HG02884 (cell line): ENCODE measurements around the gene VEGFB.

Experiments used
- ATAC-seq: cut with Tn5 transposase; IDR thresholded peaks from one replicate; pipeline ENCODE4 v1.9.1; 2021; ENCODE audit warnings: mild to moderate bottlenecking, moderate library complexity; ENCODE audit not compliant: unreplicated experiment

Gene VEGFB

DNA sequence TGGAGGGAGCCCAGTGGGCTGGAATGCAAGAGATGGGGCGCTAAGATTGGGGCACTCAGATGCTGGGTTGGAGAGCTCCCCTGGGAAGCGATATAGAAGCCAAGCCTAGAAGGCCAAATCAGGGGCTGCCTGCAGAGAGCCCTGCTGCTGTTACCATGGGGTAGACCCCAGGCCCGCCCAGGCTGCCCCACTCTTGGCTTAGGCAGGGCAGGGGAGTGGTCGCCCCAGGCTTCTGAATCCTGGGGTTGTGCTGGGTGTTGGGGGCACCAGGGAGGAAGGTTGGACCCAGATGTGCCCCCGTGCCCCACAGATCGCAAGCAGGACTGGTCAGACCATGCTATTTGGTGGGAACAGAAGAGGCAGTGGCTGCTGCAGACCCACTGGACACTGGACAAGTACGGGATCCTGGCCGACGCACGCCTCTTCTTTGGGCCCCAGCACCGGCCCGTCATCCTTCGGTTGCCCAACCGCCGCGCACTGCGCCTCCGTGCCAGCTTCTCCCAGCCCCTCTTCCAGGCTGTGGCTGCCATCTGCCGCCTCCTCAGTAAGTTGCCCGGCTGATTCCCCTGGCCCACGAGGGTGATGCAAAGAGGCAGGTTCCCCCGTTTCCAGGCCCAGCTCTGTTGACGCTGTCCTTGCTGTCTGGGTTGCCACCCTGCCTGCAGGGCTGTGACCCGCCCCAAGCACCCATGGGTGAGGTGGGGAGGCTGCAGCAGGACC lies 23.9 kb upstream of the VEGFB start:
- ATAC-seq: no peak

DNA sequence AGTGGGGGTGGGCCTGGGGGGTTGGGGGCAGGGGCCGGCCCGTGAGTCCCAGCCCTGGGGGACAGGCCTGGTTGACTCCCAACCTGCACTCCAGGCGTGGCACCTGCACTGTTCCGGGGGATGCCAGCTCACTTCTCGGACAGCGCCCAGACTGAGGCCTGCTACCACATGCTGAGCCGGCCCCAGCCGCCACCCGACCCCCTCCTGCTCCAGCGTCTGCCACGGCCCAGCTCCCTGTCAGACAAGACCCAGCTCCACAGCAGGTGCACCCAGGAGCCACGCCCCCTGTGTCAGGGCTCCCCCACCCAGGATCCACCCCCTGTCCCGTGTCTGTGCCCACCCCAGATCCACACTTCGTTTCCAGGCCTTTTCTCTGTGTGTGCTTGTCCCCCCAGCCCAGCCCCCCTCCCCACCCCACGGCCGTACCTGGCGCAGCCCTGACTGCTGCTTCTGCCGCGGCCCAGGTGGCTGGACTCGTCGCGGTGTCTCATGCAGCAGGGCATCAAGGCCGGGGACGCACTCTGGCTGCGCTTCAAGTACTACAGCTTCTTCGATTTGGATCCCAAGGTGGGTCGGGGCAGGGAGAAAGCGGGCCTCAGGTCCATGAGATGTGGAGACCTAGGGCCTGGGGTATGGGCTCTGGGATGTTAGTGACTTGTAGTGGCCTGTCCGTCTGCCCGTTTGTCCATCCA lies 23.1 kb upstream of the VEGFB start:
- no peak for ATAC-seq

DNA sequence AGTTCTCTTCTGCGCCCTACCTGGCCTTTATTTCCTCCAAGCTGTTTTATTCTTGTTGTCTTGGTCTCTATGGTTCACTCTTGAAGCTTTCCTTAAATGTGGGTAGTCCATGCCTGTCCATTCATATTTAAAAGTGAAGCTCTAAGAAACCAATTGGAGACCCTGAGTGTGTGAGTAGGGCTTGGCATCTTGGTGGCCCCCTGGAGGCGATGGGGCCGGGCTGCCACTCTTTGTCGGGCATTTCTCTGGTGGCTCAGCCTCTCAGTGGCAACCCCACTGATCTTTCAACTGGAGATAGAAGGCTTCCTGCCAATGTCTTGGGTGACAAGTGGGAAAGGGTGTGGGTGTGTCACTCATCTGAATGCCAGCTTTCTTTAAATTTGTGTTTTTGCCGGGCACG lies 17.5 kb upstream of the VEGFB start:
- ATAC-seq: no peak

DNA sequence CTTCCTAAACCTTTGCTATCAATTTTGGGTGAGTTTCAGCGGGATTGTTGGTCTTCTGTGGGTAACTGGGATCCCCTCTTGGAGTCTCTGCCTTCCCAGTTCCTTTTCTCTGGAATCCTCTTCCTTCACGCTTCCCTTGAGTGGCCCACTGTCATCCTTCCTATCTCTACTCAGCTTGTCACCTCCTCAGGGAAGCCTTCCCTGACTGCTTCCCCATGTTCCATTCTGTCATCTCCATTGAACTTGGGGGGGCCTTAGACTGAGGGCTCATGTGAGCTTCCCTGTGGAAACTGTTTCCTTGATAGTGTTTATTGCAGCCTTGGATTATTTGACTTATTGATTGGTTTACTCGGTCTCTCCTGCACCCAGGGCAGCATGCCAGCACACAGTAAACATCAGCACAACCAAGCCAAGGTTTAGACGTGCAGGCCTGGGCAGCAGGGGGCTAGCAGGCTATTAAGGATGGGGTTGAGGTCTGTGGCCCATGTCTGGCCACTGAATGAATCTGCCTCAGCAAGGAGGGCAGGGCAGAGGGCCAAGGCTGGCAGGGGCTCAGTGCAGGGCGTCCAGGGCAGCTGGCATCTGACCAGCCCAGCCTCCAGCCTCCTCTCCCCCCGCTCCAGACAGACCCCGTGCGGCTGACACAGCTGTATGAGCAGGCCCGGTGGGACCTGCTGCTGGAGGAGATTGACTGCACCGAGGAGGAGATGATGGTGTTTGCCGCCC lies 15.6 kb upstream of the VEGFB start:
- no peak for ATAC-seq

DNA sequence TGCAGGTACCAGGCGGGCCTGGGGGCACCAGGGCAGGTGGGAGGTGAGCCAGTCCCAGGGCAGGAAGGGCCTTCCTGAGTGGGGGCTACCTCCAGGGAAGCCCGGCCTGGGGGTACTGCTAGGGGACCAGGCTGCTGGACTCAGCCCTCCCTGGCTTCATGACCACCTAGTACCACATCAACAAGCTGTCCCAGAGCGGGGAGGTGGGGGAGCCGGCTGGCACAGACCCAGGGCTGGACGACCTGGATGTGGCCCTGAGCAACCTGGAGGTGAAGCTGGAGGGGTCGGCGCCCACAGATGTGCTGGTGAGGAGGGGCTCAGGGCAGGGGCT lies 15.1 kb upstream of the VEGFB start:
- ATAC-seq: no peak

DNA sequence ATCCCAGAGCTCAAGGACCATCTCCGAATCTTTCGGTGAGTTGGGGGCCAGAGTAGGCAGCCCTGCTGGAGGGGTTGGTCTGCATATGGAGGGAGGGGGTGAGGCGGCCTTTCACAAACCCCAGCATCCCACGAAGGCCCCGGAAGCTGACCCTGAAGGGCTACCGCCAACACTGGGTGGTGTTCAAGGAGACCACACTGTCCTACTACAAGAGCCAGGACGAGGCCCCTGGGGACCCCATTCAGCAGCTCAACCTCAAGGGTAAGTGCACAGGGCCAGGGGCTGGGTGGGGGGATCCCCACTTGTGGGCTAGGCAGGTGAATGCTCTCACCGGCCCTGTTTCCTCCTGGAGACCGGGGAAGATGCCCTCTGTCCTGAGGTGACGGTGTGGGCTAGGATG lies 14.6 kb upstream of the VEGFB start:
- no peak for ATAC-seq

DNA sequence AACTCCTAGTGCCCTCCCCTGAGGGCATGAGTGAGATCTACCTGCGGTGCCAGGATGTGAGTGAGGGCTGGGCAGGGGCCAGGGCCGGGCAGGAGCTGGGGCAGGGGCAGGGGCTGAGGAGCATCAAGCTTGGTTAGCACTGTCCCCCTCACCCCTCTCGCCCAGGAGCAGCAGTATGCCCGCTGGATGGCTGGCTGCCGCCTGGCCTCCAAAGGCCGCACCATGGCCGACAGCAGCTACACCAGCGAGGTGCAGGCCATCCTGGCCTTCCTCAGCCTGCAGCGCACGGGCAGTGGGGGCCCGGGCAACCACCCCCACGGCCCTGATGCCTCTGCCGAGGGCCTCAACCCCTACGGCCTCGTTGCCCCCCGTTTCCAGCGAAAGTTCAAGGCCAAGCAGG lies 14.1 kb upstream of the VEGFB start:
- ATAC-seq: no peak

DNA sequence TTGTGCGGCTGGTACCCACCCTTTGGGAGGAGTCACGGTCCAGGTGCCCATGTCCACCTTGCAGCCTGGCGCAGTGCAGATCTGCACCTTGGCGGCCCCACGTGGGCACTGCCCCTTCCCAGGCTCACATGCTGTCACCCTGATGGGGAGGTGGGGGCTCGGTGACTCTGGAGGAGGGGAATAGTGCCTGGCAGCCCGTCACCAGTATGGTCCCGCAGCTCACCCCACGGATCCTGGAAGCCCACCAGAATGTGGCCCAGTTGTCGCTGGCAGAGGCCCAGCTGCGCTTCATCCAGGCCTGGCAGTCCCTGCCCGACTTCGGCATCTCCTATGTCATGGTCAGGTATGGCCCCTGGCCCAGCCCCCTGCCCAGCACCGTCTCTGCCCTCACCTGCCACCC lies 13.6 kb upstream of the VEGFB start:
- ATAC-seq: no peak

DNA sequence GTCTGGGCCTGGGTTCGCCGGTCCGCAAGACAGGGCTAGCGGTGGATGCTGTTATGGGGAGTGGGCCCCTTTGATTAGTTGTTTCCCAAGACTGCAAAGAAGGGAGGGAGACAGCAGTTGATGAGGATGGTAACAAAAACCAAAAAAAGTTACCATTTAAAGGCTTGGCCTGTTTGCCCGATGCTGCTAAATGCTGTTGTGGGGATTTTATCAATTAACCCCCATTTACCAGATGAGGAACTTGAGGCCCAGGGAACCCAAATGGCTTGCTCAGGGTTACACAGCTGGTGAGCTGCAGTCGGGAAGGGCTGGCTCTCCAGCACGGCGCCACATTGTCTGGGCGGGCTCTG lies 11.8 kb upstream of the VEGFB start:
- ATAC-seq: no peak

DNA sequence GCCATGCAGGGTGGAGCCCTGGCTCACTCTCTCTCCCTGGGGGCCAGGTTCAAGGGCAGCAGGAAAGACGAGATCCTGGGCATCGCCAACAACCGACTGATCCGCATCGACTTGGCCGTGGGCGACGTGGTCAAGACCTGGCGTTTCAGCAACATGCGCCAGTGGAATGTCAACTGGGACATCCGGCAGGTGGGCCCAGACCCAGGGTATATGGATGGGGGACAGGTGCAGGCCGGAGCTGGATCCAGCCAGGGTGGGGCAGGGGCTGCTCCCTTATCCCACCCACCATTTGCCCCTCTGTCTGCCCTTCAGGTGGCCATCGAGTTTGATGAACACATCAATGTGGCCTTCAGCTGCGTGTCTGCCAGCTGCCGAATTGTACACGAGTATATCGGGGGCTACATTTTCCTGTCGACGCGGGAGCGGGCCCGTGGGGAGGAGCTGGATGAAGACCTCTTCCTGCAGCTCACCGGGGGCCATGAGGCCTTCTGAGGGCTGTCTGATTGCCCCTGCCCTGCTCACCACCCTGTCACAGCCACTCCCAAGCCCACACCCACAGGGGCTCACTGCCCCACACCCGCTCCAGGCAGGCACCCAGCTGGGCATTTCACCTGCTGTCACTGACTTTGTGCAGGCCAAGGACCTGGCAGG lies 11.3 kb upstream of the VEGFB start:
- no peak for ATAC-seq

DNA sequence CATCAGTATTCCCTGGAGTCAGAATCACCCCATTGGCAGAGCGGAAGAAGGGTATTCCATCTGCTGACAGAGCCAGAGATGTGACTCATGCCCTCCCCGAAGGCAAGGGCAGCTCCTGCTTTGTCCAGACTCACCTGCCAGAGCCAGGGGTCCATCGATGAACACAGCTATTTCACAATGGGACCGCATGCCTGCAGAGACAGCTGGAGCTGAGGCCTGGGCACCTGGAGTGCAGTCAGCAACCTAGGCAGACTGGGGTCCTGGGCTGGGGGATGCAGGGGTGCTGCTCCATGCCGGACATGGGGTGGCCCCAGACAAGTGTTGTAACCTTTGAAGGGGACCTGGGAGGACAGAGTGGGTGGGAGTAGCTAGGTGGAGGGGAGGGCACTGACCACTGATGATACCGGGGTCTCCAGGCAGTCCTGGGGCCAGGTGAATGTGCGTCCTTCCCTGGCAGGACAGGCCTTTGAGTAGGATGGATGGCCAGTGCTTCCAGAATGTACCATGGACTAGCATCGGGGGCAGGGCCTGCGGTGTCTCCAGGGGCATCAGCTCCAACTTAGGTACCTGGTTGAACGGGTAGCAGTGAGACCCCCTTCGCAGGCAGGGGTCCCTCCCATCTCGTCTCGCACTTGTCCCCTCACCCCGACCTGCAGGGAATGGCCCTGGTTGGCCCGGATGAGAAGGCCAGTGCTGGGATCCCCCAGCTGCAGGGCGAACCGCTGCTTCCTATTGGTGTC lies 10.1 kb upstream of the VEGFB start:
- no peak for ATAC-seq

DNA sequence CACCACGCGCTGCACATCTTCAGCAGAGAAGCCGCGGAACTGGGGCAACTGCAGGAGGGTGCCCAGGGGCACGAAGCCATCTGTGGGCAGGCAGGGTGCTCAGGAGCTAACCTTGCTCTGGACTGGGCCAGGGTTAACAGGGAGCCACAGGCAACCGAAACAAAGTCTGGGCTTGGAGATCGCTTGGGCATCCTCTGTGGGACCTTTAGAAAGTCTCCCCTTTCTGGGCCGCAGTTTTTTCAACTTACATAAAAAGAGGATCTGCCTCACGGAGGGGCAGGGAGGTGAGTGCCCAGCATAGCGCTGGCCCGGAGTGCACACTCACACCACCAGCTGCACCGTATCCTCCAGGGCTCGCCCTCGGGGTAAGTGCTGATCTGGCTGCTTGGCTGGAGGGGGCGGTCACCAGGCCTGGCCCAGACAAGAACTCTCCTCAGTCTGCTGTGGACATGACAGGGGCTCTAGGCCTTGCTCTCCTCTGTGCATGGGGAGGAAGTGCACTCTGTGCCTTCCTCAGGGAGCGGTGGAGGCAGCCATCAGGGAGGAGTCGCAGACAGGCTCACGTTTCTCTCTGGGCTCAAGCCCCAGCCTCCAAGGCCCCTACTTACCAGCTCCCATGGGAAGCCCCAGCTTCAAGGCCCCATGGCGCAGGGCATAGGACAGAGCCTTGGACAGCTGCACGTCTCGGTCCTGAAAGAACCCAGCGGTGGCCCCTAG lies 9.3 kb upstream of the VEGFB start:
- no peak for ATAC-seq

DNA sequence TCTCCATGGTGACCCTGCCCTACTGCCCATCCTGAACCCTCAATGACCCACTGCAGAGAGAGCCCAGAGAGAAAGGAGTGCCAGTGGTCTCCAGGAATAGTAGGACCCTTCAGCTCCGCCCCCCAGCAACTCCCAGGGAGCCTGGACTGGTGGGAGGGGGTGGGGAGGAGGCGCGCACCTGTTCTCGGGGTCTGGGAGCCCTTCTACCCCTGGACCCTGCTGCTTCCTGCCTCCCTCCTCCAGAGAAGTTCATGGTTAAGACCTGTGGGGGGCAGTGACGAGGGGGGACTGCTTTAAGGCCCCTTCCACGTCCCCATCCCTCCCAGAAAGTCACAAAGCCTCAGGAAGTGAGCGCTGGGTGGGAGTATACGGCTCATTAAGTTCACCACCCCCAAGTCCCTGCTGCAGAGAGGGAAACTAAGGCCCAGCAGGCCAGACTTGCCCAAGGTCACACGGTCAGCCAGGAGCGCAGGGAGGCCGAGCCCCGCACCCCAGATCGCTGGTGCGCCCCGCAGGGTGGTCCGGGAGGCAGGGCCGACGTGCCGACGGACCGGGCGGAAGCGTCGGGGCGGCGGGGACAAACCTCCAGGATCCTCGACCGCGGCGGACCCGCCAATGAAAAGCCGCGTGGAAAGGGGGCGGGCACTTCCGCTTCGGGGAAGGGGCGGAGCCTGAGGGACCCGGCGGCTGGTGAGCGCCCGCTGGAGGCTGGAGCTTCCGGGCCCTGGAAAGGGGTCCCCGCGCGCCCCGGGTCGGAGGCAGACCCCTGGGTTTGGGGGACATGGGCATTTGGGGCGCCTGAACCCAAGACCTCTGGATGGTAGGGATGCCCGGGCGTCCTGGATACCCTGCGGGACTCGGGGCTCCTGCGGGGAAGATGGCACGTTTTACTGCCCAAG lies 8.5 kb upstream of the VEGFB start, which contains the start of the genes NUDT22 and TRPT1:
TSS of gene NUDT22 (plus strand) at position 667 of the 899 bp plus-strand sequence. CDS start 379 bp downstream, outside the sequence.
TSS of gene TRPT1 (minus strand) at position 579 of the 899 bp plus-strand sequence. CDS start at position 253, 326 bp downstream.
- ATAC-seq: no peak

DNA sequence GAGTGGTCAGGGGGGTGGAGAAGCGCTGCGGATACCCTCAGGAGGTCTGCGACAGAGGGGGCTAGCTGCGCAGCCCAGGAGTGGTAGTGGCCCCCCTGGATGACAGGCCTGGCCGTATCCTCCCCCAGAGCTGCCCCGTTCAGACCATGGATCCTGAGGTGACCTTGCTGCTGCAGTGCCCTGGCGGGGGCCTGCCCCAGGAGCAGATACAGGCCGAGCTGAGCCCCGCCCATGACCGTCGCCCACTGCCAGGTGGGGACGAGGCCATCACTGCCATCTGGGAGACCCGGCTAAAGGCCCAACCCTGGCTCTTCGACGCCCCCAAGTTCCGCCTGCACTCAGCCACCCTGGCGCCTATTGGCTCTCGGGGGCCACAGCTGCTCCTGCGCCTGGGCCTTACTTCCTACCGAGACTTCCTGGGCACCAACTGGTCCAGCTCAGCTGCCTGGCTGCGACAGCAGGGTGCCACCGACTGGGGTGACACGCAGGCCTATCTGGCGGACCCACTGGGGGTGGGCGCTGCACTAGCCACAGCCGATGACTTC lies 7.8 kb upstream of the VEGFB start:
- no peak for ATAC-seq

DNA sequence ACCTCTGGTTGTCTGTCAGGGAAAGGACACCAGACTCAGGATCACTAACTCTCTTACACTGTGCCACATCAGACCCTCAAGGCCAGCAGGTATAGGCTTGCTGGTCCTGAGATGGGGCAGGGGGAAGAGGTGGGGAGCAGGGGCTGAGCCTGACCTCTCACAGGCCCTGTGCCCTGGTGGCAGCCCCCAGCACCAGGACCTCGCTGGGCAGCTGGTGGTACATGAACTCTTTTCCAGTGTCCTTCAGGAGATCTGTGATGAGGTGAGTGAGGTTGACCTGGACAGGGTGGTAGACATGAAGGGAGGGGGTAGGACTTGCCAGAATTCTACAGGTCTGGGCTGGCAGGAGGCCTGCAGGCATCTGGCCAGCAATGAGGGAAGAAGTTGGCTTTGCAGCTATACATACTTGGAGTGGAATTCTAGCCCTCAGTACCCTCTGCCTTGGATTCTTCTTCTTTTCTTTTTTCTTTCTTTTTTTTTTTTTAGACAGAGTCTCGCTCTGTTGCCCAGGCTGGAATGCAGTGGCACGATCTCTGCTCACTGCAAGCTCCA lies 6.9 kb upstream of the VEGFB start:
- no peak for ATAC-seq

DNA sequence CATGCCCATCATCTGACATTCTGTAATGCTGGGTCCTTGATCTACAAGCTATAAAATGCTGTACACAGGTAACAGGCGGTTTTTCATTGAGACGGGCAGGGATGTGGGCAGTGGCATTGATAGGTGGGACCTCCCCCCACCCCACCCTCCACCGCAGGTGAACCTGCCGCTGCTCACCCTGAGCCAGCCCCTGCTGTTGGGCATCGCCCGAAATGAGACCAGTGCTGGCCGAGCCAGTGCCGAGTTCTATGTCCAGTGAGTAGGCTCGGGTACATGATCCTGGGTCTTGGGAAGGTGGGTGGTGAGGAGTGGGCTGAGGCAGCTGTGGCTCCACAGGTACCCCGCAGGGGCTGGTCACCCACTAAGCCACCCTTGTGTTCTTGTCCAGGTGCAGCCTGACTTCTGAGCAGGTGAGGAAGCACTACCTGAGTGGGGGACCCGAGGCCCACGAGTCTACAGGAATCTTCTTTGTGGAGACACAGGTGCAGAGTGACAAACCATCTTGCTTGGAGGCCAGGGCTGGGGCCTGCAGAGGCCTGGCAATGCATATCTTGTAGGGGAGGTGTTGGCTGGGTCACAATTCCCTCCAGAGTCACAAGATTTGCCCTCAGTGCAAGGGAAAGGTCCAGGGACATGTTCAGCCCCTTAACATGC lies 5.2 kb upstream of the VEGFB start:
- no peak for ATAC-seq

DNA sequence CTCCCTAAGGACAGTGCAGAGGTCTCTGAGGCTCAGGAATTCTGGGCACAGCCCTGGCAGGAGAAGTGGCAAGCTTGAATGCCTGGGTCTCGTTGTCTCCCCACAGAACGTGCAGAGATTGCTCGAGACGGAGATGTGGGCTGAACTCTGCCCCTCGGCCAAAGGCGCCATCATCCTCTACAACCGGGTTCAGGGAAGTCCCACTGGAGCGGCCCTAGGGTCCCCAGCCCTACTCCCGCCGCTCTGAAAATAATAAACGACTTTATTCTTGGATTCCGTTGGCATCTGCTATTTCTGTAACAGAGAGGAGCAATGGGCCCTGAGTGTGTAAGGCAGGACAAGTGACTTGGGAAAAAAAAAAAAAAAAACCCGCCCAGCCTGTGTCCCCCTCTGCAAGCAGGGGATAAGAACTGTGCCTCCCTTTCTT lies 4.6 kb upstream of the VEGFB start:
- ATAC-seq: no peak
